ENCODE data around the gene CPZ. TPM values are rescaled to one million over a fixed set of nuclear protein-coding genes. Genes with fewer than 3 reads are reported as not detected.

CPZ gene
- total RNA-seq, 2 donors from 2014 or later = 0.90 to 1.2 TPM

- Histone ChIP-seq H3K9me3 (no peaks in the 10 kb centered on the region), H3K4me3 (no peak overlapping the region), H3K27ac (no peak overlapping the region), H3K36me3 (no peaks in the 10 kb centered on the region), H3K27me3 (no peaks in the 10 kb centered on the region), H3K4me1 (no peaks in the 10 kb centered on the region)
- DNase-seq (ENCODE audit: low spot score) = no peak
- TF ChIP-seq, protein P1, sequence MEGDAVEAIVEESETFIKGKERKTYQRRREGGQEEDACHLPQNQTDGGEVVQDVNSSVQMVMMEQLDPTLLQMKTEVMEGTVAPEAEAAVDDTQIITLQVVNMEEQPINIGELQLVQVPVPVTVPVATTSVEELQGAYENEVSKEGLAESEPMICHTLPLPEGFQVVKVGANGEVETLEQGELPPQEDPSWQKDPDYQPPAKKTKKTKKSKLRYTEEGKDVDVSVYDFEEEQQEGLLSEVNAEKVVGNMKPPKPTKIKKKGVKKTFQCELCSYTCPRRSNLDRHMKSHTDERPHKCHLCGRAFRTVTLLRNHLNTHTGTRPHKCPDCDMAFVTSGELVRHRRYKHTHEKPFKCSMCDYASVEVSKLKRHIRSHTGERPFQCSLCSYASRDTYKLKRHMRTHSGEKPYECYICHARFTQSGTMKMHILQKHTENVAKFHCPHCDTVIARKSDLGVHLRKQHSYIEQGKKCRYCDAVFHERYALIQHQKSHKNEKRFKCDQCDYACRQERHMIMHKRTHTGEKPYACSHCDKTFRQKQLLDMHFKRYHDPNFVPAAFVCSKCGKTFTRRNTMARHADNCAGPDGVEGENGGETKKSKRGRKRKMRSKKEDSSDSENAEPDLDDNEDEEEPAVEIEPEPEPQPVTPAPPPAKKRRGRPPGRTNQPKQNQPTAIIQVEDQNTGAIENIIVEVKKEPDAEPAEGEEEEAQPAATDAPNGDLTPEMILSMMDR (IDR thresholded peaks at IDR 0.05) = no peak
Observed at GRCh38 chr4:8549352-8549931, 43.1 kb upstream of the CPZ start.

GRCh38 chr4:8550691-8551090, 41.9 kb upstream of the CPZ start:
- Histone ChIP-seq H3K27ac (no peak overlapping the region), H3K9me3 (no peaks in the 10 kb centered on the region), H3K4me3 (no peak overlapping the region), H3K27me3 (no peaks in the 10 kb centered on the region), H3K4me1 (no peaks in the 10 kb centered on the region), H3K36me3 (no peaks in the 10 kb centered on the region)
- TF ChIP-seq, protein P1 (IDR thresholded peaks at IDR 0.05) = no peak
- DNase-seq (ENCODE audit: low spot score) = no peak

DNA sequence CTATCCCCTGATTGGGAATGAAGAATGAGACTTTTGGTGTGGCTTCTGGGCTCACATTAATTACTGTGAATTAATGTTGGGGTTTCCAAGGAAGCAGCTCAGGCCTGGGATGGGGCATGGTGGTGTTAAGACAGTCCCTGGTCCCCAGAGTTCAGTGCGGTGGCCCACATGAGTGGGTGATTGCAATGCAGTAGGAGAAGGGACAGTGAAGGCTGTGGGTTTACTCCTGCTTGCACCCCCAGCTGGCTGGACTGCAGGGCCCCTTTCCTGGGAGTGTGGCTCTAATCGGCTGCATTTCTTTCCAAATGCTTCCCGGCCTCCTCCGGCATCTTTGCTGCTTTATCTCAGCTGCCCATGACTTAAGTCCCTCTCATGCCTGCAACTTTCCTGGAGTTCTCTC, 40.5 kb upstream of the CPZ start:
- TF ChIP-seq, protein P1 (IDR thresholded peaks at IDR 0.05) = no peak
- H3K27me3 ChIP-seq = no peaks in the 10 kb centered on the region
- no peaks in the 10 kb centered on the region for H3K36me3 ChIP-seq

DNA sequence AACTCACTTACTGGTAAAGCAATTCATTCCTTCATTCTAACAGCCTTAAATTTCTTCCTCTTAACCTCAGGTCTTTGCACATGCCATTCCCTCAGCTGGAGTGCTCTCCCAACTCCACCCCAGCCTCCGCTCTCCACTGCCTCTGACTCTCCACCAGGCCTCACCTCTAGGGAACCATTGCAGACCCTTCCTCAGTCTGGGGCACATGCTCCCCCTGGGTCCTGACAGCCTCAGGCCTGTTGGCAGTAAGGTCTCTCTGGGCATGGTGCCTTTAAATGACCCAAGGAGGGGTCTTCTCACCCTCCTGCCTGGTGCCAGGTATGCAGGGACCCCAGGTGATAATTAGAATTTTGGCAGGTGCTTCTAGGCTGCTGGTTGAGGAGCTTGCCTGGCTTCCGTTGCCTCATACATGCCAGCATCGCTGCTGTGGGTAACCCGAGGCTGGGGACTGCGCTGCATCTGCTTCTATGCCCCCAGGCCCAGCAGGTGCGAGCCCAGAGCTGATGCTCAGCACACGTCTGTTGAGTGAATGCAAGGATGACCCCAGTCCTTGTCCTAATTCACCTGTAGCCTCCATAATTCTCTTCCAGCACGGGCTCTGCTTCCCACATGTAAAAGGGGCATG, 39.9 kb upstream of the CPZ start:
- Histone ChIP-seq H3K27me3 (no peaks in the 10 kb centered on the region), H3K4me1 (no peaks in the 10 kb centered on the region), H3K9me3 (no peaks in the 10 kb centered on the region), H3K27ac (no peak overlapping the region), H3K36me3 (no peaks in the 10 kb centered on the region), H3K4me3 (no peak overlapping the region)
- DNase-seq (ENCODE audit: low spot score) = no peak
- TF ChIP-seq, protein P1 (IDR thresholded peaks at IDR 0.05) = no peak

More for the DNA sequence above, 40.5 kb upstream of the CPZ start:
- no peak for DNase-seq (ENCODE audit: low spot score)
- H3K4me1 ChIP-seq = no peaks in the 10 kb centered on the region
- H3K27ac ChIP-seq = no peak overlapping the region
- H3K4me3 ChIP-seq = no peak overlapping the region
- H3K9me3 ChIP-seq = no peaks in the 10 kb centered on the region

DNA sequence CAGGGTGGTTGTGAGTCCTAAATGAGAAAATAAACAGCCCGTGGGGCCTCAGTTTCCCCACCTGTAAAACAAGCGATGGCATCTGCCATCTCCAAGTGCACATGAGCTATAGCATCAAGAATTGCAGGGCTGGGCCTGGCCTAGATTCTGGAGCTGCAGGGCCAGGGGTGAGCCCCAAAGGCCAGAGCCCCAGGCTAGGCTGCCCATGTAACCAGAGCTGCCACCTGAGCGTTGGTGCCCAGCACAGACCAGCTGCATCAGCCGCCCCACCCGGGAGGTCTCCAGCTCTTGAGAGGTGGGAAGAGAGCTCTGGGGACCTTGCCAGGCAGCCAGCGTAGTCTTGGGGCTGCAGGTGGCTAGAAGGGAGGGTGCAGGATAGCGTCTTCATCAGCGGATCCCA, 39.3 kb upstream of the CPZ start:
- no peak overlapping the region for H3K4me3 ChIP-seq
- H3K9me3 ChIP-seq = no peaks in the 10 kb centered on the region
- TF ChIP-seq, protein P1 (IDR thresholded peaks at IDR 0.05) = no peak
- no peaks in the 10 kb centered on the region for H3K27me3 ChIP-seq
- no peak for DNase-seq (ENCODE audit: low spot score)
- H3K27ac ChIP-seq = no peak overlapping the region
- H3K36me3 ChIP-seq = no peaks in the 10 kb centered on the region
- H3K4me1 ChIP-seq = no peaks in the 10 kb centered on the region

- no peaks in the 10 kb centered on the region for H3K4me1 ChIP-seq
- no peaks in the 10 kb centered on the region for H3K9me3 ChIP-seq
- DNase-seq (ENCODE audit: low spot score) = no peak
- H3K27ac ChIP-seq = no peak overlapping the region
- H3K4me3 ChIP-seq = no peak overlapping the region
- TF ChIP-seq, protein P1 (IDR thresholded peaks at IDR 0.05) = no peak
- no peaks in the 10 kb centered on the region for H3K36me3 ChIP-seq
- no peaks in the 10 kb centered on the region for H3K27me3 ChIP-seq
Observed at GRCh38 chr4:8553991-8554405, 38.6 kb upstream of the CPZ start.
